Measurements from ENCODE around the gene BNC2.

GRCh38 chr9:16611001-16611400, 259.5 kb downstream of the BNC2 start:
- TF ChIP-seq POLR2A (IDR thresholded peaks at IDR 0.05; ENCODE audit: low read length) (no peak), GATA1 (IDR thresholded peaks at IDR 0.05; ENCODE audit: low read depth, low read length) (no peak)
